ENCODE data around the gene TSTD1.
A peak's percentile ranks its signal among the peaks of the same experiment; 100 is the strongest.

Gene TSTD1

GRCh38 chr1:161038523-161039153, at the start of gene TSTD1:
Gene TSTD1, minus strand, starts transcription at chr1:161038964. Its CDS starts 75 bp downstream, at chr1:161038889.
- DNase-seq (ENCODE audit: low read depth in 2 of 2), result peak; percentile 78 to 81

DNA sequence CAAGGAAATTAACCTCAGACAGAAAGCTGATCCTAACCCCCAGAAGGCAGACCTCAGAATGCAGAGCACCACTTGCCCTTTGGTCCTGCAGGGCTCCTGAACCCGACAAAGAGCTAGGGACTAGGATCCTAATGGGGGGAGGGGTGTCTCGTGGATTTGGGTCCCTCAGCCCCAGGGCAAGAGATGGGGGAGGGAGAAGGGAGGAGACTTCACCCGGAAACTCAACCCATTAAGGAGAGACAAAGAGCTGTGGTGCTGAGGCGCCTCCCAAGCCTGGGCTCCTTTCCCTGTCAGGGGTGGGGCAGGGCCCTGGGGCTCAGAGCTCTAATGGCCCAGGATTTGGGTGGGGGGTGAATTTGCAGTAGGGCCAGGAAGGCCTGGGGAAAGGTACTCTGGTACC, 47.7 kb upstream of the TSTD1 start:
- no peak for DNase-seq (ENCODE audit: low read depth in 2 of 2)

DNA sequence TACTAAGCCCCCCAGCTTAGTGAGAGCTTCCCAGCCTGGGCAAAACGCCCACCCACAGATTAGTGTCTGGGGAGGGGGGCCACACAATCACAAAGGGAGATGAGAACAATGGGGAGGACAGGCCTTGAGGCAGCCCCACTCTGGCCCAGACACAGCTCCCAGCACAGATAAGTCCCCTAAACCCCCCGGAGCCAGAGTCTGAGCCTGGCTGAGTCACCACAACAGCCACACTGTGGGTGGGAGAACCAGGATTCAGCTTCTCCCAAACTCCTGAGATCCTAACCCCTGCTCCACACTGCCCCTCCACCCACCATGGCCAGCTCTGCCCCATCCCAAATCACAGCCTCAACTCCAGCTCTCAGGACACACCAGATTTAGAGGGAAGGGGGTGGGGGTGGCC, 46.4 kb upstream of the TSTD1 start:
- DNase-seq (ENCODE audit: low read depth in 2 of 2), result no peak

DNA sequence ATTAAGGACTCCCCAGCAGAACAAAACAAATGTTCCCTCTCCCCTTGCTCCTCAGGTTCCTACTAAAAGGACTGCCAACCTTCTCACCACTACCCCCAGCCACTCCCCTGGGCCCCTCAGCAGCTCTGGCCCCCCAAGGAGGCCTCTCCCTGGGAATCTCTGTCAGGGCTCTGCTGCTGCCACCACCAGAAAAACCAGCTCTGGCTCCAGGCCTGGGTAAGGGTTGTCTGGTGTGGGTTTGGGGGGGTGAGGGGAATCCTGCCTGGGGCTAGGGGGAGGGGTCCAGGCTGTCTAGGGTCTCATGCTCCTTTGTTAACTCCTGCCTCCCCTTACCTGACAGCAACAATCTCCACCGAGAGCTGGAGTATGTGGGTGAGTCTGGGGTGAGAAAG, 45.8 kb upstream of the TSTD1 start:
- DNase-seq (ENCODE audit: low read depth in 2 of 2), result no peak

GRCh38 chr1:161083748-161084596, 45.2 kb upstream of the TSTD1 start:
- DNase-seq (ENCODE audit: low read depth in 2 of 2), result no peak

DNA sequence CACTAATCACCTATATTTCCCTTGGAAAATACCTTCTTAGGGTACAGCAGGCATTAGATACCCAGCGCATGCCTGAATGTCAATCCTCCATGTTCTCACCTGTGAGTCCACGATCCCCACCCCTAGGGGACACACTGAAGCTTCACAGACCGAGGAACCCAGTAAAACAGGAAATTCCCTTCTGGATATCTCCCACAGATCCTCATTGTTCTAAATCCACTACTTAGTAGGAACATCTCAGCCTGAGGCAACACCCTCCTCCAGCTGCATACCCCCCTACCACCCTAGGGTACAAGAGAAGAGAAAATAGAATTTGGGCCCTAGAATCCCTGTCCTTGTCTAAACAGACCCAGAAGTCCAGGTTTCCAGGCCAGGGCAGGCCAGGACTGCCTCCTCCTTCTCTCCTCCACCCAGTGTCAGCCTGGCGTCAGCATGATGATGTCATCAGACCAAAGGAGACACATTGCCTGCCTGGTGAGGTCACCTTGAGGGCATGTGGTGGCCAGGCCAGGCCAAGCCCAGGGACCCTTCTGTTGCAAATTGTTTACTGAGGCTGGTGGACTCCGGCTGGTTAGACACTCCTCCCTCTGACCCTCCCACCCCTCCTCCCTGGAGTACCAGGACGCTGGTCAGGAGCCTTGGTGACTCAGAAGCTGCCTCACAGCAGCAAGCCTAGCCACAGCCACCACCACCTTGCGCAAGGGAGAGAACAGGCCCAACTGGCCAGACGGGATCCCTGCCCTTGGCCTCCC, 44.4 kb upstream of the TSTD1 start:
- DNase-seq (ENCODE audit: low read depth in 2 of 2), result no peak

- DNase-seq (ENCODE audit: low read depth in 2 of 2), result no peak
These were observed 43.7 kb upstream of the TSTD1 start for GRCh38 chr1:161082483-161082882.

DNA sequence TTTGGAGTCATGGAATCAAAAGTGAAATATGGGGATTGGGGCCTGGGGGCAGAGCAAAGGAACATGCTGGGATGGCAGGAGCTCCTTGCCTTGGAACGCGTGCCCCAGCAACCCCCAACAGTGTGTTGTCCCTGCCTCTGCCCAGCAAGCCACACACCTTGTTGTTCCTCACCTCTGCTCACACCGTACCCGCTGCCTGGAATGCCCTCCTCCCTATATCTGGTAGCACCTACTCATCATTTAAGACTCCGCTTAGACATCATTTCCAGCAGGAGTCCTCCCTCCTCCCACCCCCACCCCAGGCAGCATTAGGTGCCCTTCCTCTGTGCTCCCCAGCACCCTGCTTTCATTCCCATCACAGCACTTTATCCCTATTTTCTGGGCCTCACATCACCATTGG, 42.8 kb upstream of the TSTD1 start:
- no peak for DNase-seq (ENCODE audit: low read depth in 2 of 2)

DNA sequence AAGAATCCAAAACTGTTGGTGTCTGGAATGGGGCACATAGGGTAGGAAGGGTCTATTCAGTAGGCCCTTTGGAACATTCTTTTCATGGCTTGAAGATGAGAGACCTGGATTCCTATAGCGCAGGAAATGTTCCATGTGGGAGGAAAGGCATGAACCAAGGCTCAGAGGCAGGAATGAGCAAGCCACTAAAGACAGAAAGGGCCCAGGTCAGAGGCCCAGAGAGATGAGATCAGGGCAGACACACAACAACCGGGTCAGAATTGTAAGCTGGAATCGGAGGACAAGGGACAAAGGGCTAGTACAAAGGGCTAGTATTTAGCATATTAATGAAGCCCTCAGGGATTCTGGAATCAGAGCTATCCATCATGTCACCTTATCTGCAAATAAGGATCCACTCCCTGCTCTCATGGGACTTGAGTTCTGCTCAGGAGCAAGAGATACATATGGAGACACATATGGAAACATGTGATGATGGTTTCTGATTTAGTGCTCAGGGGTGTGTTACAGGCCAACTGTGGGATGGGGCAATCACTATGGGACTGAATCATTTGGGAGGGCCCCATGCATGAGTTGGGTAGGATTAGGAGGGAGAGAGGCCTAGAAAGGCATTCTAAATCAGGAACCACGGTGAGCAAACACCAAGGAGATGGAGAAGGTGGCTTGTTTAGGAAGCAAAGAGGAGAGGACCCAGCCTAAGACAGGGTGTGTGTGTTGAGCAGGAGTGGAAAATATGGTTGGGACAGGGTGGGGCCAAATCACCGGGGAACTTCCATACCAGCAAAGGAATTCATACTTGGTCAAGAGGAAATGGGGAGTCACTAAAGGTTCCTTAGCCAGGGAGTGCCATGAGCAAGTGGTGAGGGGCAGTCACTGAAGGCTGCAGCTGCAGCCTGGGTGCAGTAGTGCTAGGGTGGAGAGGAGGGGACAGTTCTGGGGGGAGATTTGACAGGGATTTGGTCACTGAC, 42.0 kb upstream of the TSTD1 start:
- no peak for DNase-seq (ENCODE audit: low read depth in 2 of 2)

GRCh38 chr1:161079436-161080110, 40.8 kb upstream of the TSTD1 start:
- DNase-seq (ENCODE audit: low read depth in 2 of 2), result no peak

GRCh38 chr1:161077426-161077825, 38.7 kb upstream of the TSTD1 start:
- DNase-seq (ENCODE audit: low read depth in 2 of 2), result no peak

DNA sequence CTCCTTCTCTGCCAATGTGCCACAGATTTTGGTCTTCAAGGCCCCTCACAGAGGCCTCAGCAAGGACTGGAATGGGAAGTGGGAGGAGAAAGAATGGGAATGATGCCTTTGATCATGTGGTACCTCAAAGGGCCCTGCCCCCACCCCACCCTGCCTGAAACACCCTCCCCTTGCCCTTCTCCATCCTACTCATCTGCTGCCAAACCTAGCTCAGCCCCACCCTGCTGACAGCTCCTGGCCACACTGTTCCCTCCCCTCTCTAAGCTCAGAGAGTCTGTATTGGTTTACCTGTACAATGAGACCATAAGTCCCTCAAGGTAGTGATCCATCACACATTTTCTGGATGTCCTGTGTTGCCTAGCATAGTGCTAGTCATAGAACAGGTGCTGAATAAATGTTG, 37.6 kb upstream of the TSTD1 start:
- DNase-seq (ENCODE audit: low read depth in 2 of 2), result no peak

DNA sequence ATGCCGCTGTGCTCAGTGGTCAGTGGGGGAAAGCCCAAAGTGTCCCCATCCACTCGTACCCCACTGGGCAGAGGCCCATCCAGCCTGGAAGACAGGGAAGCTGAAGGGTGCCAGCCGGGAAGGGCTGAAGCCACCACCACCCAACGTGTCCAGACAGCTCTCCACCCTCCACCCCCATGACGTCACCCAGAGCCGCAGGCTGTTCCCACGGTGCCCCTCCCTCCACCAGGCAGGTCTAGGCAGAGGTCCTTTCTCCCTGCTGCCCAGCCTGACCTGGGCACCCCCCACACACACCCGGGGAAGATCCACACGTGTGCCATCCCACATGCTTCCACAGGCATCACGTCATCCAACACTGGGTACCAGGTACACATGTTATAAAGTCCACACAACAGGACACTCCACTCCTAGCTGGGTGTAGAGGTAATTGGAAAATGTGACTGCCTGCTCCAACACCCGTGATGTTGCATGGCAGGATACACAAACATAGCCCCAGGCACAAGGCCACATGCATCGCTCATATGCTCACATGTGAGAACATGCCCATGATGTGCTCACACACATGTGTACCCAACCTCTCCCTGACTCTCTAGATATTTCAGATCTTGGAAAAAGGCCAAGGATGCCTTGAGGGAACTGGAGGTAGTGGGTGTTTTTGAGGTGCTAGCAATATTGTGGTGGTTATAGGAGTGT, 36.1 kb upstream of the TSTD1 start:
- no peak for DNase-seq (ENCODE audit: low read depth in 2 of 2)

GRCh38 chr1:161073474-161074121, 34.8 kb upstream of the TSTD1 start:
- no peak for DNase-seq (ENCODE audit: low read depth in 2 of 2)

DNA sequence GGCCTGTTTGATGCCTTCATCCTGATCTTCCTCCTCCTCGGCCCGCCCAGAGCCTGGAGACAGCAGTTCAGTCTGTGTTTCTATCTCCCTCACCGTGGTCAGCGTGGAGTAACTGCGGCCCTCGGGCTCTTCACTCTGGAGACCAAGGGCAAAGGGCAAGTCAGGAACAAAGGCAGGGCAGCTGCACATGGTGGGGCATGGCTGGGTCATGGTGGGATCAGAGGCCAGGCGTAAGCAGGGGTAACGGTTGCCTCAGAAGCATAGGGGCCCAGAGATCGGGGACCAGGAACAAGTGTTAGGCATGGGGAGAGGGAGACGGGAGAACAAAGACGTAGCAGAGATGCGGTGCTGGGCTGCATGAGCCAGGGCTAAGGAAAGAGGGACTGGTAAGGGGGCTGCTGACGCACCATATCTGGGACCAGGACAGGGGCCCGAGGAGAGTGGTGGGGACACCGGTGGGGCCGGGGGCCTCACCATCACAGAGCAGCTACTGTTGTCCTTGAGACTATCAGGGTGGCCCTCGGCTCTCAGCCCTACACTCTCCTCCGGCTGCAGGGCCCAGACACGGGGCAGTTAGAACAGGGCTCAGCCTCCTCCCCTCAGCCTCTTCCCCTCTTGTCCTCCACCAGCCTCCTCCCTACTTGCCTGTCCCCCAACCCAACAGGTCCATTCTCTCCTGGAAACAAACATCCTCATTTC, 34.1 kb upstream of the TSTD1 start:
- DNase-seq (ENCODE audit: low read depth in 2 of 2), result no peak

- DNase-seq (ENCODE audit: low read depth in 2 of 2), result peak in 1 of 2 donors; percentile 36
These were observed 33.2 kb upstream of the TSTD1 start for GRCh38 chr1:161071886-161072371.

GRCh38 chr1:161070761-161071160, 32.0 kb upstream of the TSTD1 start:
- no peak for DNase-seq (ENCODE audit: low read depth in 2 of 2)

DNA sequence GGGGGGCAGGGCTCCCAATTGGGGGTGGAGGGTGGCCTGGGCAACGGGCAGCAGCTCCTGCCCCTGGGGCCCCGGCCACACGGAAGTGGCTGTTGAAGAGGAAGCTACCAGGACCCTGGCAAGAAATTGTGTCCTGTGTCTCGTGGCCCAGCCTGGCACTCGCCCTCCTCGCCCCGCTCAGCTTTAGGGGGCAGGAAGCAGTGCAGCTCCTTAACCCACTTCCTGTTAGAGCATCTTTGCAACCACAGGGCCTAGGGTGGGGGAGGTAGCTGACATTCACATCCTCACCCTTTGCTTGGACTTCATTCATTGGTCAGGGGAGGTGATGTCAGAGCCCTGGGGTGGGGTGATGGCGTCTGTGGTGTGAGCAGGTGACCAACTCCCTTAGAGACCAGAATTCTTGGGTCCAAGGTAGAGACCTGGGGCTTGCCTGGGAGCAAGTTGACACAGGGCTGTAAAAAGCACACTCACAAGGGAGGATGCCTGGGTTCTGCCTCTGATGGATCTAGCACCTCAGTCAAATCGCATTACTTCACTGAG, 31.0 kb upstream of the TSTD1 start, which contains the start of gene ARHGAP30:
Gene ARHGAP30, minus strand, starts transcription at position 161 of the 540 bp plus-strand sequence. CDS start 267 bp downstream, outside the sequence.
- DNase-seq (ENCODE audit: low read depth in 2 of 2), result peak; percentile 72

Measured in stimulated activated CD8-positive, alpha-beta memory T cell treated with anti-CD3 and anti-CD28 coated beads, Interleukin-2, amount 100 ng/mL, for 48 hours (primary cell).